Prostate gland (tissue), 2 donors: ENCODE measurements around the gene LAMA4. TPM values are rescaled to one million over a fixed set of nuclear protein-coding genes. Genes with fewer than 3 reads are reported as not detected.
"Not testable (repeated sequence)": the region's sequence is repeated elsewhere in the genome, so short reads cannot be mapped to it uniquely, and the experiment has no call there.

Source experiments
- DNase-seq: peaks from one replicate; pipeline ENCODE4 v3.0.0-alpha.2; 2019; ENCODE audit warnings: low spot score
- H3K27ac ChIP-seq, 2 donors: fragments of 200-600 bp; sonication (generic); 2 replicates each; pipeline ENCODE4 v1.5.1; 2017 to 2019
- H3K27me3 ChIP-seq: fragments of 200-600 bp; sonication (generic); replicated peaks from 2 replicates; pipeline ENCODE4 v1.5.1; 2019; ENCODE audit not compliant: insufficient read depth
- H3K36me3 ChIP-seq, 2 donors: fragments of 200-600 bp; sonication (generic); 1 replicate in 1 of 2; 2 replicates in 1 of 2; pipeline versions ENCODE4 v1.5.1 to v1.8.1; 2017 to 2019
- H3K4me1 ChIP-seq: fragments of 200-600 bp; sonication (generic); replicated peaks from 2 replicates; pipeline ENCODE4 v1.5.1; 2019
- H3K4me3 ChIP-seq, 2 donors: fragments of 200-600 bp; sonication (generic); 2 replicates each; pipeline ENCODE4 v1.5.1; 2017 to 2019
- H3K9me3 ChIP-seq: fragments of 200-600 bp; sonication (generic); 2 replicates; pipeline ENCODE4 v1.5.1; 2017
- CTCF ChIP-seq, 4 experiments: fragments of 200-600 bp in 2 of 4; fragments of 450-650 bp in 2 of 4; sonication (generic) in 2 of 4; IDR thresholded peaks; 1 replicate in 3 of 4; 2 replicates in 1 of 4; pipeline ENCODE4 v1.5.1; 2016 to 2019; ENCODE audit warnings: antibody characterized with exemption in 4 of 4, mild to moderate bottlenecking in 2 of 4, moderate library complexity in 2 of 4
- POLR2A ChIP-seq: fragments of 450-650 bp; IDR thresholded peaks from one replicate; pipeline ENCODE4 v1.6.1; 2016; ENCODE audit warnings: antibody characterized with exemption, mild to moderate bottlenecking
- POLR2AphosphoS5 ChIP-seq: sonication (generic); formaldehyde crosslinking; IDR thresholded peaks from one replicate; pipeline ENCODE4 v1.6.1; 2017; ENCODE audit warnings: antibody characterized with exemption
- WGBS: methylation state at CpG from one replicate; pipeline ENCODE4 v1.1.5; 2018; 5-methylcytosine and 5-hydroxymethylcytosine counted together
- intact Hi-C: fragments of 100-400 bp; cut with DNase I; formaldehyde crosslinking; loops from one replicate; pipeline ENCODE4 v1.14.2; 2022
- total RNA-seq, 2 donors: library from RNA; depleted of rRNA; stranded (reverse); fragments of >200 nt; gene quantifications; one replicate each; pipeline ENCODE4 v1.1.0, GENCODE V29; 2016

Gene LAMA4
- total RNA-seq, 2 donors from 2014 or later = 9.6 to 48.3 TPM

- H3K9me3 ChIP-seq = no peaks in the 10 kb centered on the region
- H3K27ac ChIP-seq = no peak overlapping the region
- no peaks in the 10 kb centered on the region for H3K27me3 ChIP-seq
- H3K36me3 ChIP-seq = no peaks in the 10 kb centered on the region
- no peak for TF ChIP-seq POLR2AphosphoS5
- no peak for TF ChIP-seq CTCF (IDR thresholded peaks at IDR 0.05)
- TF ChIP-seq POLR2A = no peak
- no peaks in the 10 kb centered on the region for H3K4me1 ChIP-seq
- DNase-seq = no peak
- WGBS = 88% methylated on average over 5 of the region's 5 CpGs
- intact Hi-C loops = no loop called here
- no peak overlapping the region for H3K4me3 ChIP-seq
Measured at GRCh38 chr6:112205427-112206109, 48.8 kb downstream of the LAMA4 start.

GRCh38 chr6:112204350-112204706, 50.0 kb downstream of the LAMA4 start:
- Histone ChIP-seq H3K27me3 (no peaks in the 10 kb centered on the region), H3K27ac (no peak overlapping the region), H3K36me3 (no peaks in the 10 kb centered on the region), H3K4me1 (no peaks in the 10 kb centered on the region), H3K9me3 (no peaks in the 10 kb centered on the region), H3K4me3 (no peak overlapping the region)
- TF ChIP-seq POLR2A = no peak
- no peak for DNase-seq
- intact Hi-C loops = no loop called here
- 41% methylated on average over 4 of the region's 4 CpGs for WGBS

DNA sequence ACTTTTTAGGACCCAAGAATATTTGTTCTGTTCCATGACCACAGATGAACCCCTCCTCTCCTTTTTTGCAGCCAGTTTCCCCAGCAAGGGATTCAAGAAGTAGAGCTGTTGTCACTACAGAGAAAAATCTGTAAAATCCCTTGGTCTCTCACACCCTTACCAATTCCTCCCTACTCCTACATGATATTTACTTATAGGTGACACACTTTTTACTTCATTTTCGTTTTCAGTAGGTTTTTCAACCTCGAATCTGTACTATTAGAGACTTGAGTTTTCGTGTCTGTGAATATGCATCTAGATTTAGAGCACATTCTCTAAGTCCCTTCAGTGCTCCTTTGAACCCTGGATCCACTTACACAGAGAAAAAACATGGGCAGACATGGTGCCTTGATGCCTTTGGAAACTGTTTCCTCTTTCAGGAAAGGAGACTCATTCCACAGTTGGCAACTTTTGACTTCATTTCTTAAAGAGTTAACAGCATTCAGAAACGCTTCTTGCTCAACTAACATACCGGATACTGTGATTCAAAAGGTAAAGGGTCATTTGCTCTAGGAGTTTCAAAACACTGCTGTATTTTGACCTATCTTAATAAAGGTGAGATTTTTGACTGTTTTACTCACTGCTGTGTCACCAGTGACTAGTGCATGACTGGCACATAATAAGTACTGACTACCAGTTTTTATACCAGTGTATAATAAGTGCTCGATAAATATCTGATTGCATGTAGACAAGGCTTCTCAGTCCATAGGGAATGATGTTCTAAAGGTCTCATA, 50.6 kb downstream of the LAMA4 start:
- Histone ChIP-seq H3K9me3 (no peaks in the 10 kb centered on the region), H3K27ac (no peak overlapping the region), H3K4me3 (no peak overlapping the region), H3K36me3 (no peaks in the 10 kb centered on the region), H3K4me1 (no peaks in the 10 kb centered on the region), H3K27me3 (no peaks in the 10 kb centered on the region)
- DNase-seq = no peak
- intact Hi-C loops = no loop called here
- TF ChIP-seq POLR2AphosphoS5 (no peak), CTCF (IDR thresholded peaks at IDR 0.05) (no peak), POLR2A (no peak)
- 74% methylated on average over 6 of the region's 6 CpGs for WGBS

- Histone ChIP-seq H3K4me1 (no peaks in the 10 kb centered on the region), H3K27ac (peak overlapping the region in 1 of 2 donors; percentile 28), H3K27me3 (no peaks in the 10 kb centered on the region), H3K9me3 (no peaks in the 10 kb centered on the region), H3K4me3 (no peak overlapping the region), H3K36me3 (no peaks in the 10 kb centered on the region)
- TF ChIP-seq CTCF (IDR thresholded peaks at IDR 0.05) (no peak), POLR2AphosphoS5 (no peak), POLR2A (no peak)
- DNase-seq = no peak
- intact Hi-C loops = no loop called here
- 65% methylated on average over 12 of the region's 12 CpGs for WGBS
Measured at GRCh38 chr6:112202639-112203341, 51.6 kb downstream of the LAMA4 start.

DNA sequence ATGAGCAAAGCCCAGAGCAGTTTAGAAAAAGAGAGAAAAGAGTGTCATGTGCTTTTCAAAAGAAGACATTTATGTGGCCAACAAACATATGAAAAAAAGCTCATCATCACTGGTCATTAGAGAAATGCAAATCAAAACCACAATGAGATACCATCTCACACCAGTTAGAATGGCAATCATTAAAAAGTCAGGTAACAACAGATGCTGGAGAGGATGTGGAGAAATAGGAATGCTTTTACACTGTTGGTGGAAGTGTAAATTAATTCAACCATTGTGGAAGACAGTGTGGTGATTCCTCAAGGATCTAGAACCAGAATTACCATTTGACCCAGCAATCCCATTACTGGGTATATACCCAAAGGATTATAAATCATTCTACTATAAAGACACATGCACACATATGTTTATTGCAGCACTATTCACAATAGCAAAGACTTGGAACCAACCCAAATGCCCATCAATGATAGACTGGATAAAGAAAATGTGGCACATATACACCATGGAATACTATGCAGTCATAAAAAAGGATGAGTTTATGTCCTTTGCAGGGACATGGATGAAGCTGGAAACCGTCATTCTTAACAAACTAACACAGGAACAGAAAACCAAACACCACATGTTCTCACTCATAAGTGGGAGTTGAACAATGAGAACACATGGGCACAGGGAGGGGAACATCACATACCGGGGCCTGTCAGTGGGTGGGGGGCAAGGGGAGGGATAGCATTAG, 54.0 kb downstream of the LAMA4 start:
- H3K27me3 ChIP-seq, H3K4me1 ChIP-seq, H3K9me3 ChIP-seq, intact Hi-C loops, DNase-seq, H3K36me3 ChIP-seq, H3K4me3 ChIP-seq, H3K27ac ChIP-seq: not testable (repeated sequence)
- WGBS = 87% methylated on average over 2 of the region's 2 CpGs
